ENCODE data around the gene KCNJ6.
"Not testable (repeated sequence)": the region's sequence is repeated elsewhere in the genome, so short reads cannot be mapped to it uniquely, and the experiment has no call there.

KCNJ6 gene

GRCh38 chr21:37916310-37917051, at the start of gene KCNJ6:
TSS of gene KCNJ6 (minus strand) at chr21:37916457. CDS start at chr21:37840682, 75,775 bp downstream.
- DNase-seq, result no peak

- no peak for DNase-seq
Observed at GRCh38 chr21:37965088-37965805, 49.0 kb upstream of the KCNJ6 start.

GRCh38 chr21:37958537-37958936, 42.3 kb upstream of the KCNJ6 start:
- no peak for DNase-seq

- no peak for DNase-seq
Observed at GRCh38 chr21:37956772-37957171, 40.5 kb upstream of the KCNJ6 start.

GRCh38 chr21:37945036-37945435, 28.8 kb upstream of the KCNJ6 start:
- DNase-seq, result no peak

GRCh38 chr21:37944496-37944895, 28.2 kb upstream of the KCNJ6 start:
- DNase-seq, result no peak

GRCh38 chr21:37940691-37941090, 24.4 kb upstream of the KCNJ6 start:
- no peak for DNase-seq

GRCh38 chr21:37939838-37940237, 23.6 kb upstream of the KCNJ6 start:
- DNase-seq, result no peak

GRCh38 chr21:37939251-37939650, 23.0 kb upstream of the KCNJ6 start:
- no peak for DNase-seq

- no peak for DNase-seq
Observed at GRCh38 chr21:37937668-37938067, 21.4 kb upstream of the KCNJ6 start.

GRCh38 chr21:37936010-37936785, 19.9 kb upstream of the KCNJ6 start:
- no peak for DNase-seq

GRCh38 chr21:37932936-37933335, 16.7 kb upstream of the KCNJ6 start:
- DNase-seq, result no peak

- DNase-seq, result no peak
Observed at GRCh38 chr21:37927711-37928110, 11.5 kb upstream of the KCNJ6 start.

GRCh38 chr21:37921091-37921490, 4.8 kb upstream of the KCNJ6 start:
- no peak for DNase-seq

- not testable (repeated sequence) for DNase-seq
Observed at GRCh38 chr21:37920302-37920701, 4.0 kb upstream of the KCNJ6 start.

- DNase-seq, result peak; percentile 34
Observed at GRCh38 chr21:37917612-37918011, 1.4 kb upstream of the KCNJ6 start.

GRCh38 chr21:37915941-37916309, 332 bp downstream of the KCNJ6 start:
- DNase-seq, result no peak

- DNase-seq, result no peak
Observed at GRCh38 chr21:37915497-37915911, 753 bp downstream of the KCNJ6 start.

- no peak for DNase-seq
Observed at GRCh38 chr21:37912616-37913015, 3.6 kb downstream of the KCNJ6 start.

GRCh38 chr21:37909936-37910335, 6.3 kb downstream of the KCNJ6 start:
- no peak for DNase-seq

GRCh38 chr21:37908691-37909090, 7.6 kb downstream of the KCNJ6 start:
- no peak for DNase-seq

- DNase-seq, result no peak
Observed at GRCh38 chr21:37907076-37907475, 9.2 kb downstream of the KCNJ6 start.

GRCh38 chr21:37905291-37905690, 11.0 kb downstream of the KCNJ6 start:
- DNase-seq, result no peak

- DNase-seq, result no peak
Observed at GRCh38 chr21:37904856-37905255, 11.4 kb downstream of the KCNJ6 start.

Measured in NCI-H226 (cell line).